ENCODE measurements around the gene HACD1. TPM values are rescaled to one million over a fixed set of nuclear protein-coding genes. Genes with fewer than 3 reads are reported as not detected.

The HACD1 gene, protein sequence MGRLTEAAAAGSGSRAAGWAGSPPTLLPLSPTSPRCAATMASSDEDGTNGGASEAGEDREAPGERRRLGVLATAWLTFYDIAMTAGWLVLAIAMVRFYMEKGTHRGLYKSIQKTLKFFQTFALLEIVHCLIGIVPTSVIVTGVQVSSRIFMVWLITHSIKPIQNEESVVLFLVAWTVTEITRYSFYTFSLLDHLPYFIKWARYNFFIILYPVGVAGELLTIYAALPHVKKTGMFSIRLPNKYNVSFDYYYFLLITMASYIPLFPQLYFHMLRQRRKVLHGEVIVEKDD
- total RNA-seq, result 1 to 10 TPM in 1 of 2 experiments, under 1 TPM in 1; 0.63 to 1.4 TPM
- under 1 TPM; 0.17 to 0.53 (median 0.26) TPM for polyA plus RNA-seq
- total RNA-seq, result 0 to 0.90 (median 0.16) reads per million in 6 experiments

DNA sequence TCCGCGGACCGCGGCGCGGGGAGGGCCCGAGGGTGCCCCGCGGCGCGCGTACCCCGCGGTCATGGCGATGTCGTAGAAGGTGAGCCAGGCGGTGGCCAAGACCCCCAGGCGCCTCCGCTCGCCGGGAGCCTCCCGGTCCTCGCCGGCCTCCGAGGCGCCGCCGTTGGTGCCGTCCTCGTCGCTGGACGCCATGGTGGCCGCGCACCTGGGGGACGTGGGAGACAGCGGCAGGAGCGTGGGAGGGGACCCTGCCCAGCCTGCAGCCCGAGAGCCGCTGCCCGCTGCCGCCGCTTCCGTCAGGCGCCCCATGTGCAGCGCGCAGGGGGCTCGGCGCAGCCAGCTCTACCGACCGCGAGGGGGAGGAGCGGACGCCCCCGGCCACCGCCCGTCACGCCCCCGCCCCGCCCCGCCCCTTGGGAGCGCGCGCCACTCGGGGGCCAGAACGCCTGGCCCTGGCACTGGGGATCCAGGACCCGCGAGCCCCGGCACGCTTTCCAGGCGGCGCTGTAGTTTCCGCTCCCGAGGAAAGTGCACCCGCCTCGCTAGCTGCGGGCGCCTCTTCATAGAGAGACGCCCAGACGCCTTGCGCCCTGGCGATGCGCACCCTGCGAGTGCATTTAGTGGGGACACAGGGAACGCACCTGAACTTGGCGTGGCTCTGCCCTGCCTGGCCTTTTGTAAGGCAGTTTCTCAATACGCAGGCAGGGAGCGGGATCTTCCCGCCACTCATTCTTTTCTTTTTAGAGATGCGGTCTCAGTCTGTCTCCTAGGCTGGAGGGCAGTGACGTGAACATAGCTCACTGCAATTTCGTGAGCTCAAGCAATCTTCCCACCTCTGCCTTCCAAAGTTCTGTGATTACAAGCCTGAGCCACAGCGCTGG is at the start of gene HACD1:
Gene HACD1, minus strand, starts transcription at position 344 of the 881 bp plus-strand sequence. Its CDS starts 35 bp downstream, at position 309.
- POLR2A ChIA-PET, result interaction anchor here (1.0 to 1.9 kb wide), 2 partner anchors 27 kb away, joined by 7 to 8 read pairs; partner anchors contain the start of gene STAM
- peak within 1 kb of the TSS in 1 of 10 donors; percentile 53 for H3K27ac Mint-ChIP-seq
- ATAC-seq, result peak; percentile 74 to 82
- no peaks in the 10 kb centered on the region for H3K36me3 Mint-ChIP-seq
- no peaks in the 10 kb centered on the region for H3K9me3 Mint-ChIP-seq
- H3K27me3 Mint-ChIP-seq, result peaks cover 0 to 22% (median 15%) of the 10 kb centered on the region in 5 donors
- peak; percentile 10 to 68 (median 38) for DNase-seq
- peaks cover 0 to 9% (median 7%) of the 10 kb centered on the region in 4 donors for H3K4me1 Mint-ChIP-seq
- H3K4me3 Mint-ChIP-seq, result peak within 1 kb of the TSS; percentile 77 to 92 (median 88)

DNA sequence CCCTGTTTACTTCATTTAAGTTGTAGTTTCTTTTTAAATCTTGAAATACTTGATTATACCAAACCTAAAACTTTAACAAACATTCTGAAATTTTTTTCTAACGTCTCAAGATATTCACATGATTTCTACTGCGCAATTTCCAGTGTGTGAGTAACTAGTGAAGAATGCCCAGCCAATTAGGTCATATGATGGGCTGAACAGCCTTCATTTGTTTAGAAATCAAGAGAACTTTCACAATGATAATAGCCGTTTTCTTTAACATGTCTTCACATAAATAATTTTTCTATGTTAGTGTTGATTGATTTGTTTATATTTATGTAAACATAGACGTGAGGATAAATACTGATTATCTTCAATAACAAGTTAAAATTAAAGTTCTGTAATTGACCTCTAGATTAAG is 48.6 kb upstream of the HACD1 start:
- POLR2A ChIA-PET, result no interaction called here
- Mint-ChIP-seq H3K4me3 (no peak overlapping the region), H3K9me3 (no peaks in the 10 kb centered on the region), H3K36me3 (peaks cover 0 to 46% (median 10%) of the 10 kb centered on the region in 3 donors), H3K27me3 (no peaks in the 10 kb centered on the region), H3K27ac (no peak overlapping the region), H3K4me1 (peaks cover 30 to 71% (median 59%) of the 10 kb centered on the region in 4 donors)
- no peak for ATAC-seq
- no peak for DNase-seq

DNA sequence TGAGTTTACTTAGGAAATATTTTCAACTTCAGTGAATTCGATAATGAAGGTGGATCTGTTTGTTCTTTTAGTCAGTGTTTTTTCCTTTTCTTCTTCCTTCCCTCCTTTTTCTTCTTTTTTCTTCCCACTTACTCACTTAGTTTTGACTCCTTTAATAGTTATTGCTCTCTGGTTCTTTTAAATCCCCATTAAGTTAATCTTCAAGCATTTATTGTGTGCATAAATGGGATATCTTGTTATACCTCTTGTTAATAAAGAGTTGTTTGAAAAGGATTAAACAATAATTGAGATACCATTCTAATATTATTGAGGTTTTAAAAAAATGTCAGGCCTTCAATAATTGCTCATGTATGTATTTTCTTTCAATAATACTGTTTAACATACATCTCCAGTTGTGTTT is 46.3 kb upstream of the HACD1 start:
- peak overlapping the region in 6 of 10 donors; percentile 28 to 83 (median 49) for H3K27ac Mint-ChIP-seq
- H3K9me3 Mint-ChIP-seq, result no peaks in the 10 kb centered on the region
- ATAC-seq (no peak), DNase-seq (no peak)
- peak overlapping the region in 7 of 10 donors; percentile 13 to 57 (median 41) for H3K4me3 Mint-ChIP-seq
- peaks cover 27 to 57% (median 49%) of the 10 kb centered on the region in 4 donors for H3K4me1 Mint-ChIP-seq
- no peaks in the 10 kb centered on the region for H3K27me3 Mint-ChIP-seq
- POLR2A ChIA-PET, result no interaction called here
- H3K36me3 Mint-ChIP-seq, result peaks cover 0 to 41% (median 13%) of the 10 kb centered on the region in 3 donors

DNA sequence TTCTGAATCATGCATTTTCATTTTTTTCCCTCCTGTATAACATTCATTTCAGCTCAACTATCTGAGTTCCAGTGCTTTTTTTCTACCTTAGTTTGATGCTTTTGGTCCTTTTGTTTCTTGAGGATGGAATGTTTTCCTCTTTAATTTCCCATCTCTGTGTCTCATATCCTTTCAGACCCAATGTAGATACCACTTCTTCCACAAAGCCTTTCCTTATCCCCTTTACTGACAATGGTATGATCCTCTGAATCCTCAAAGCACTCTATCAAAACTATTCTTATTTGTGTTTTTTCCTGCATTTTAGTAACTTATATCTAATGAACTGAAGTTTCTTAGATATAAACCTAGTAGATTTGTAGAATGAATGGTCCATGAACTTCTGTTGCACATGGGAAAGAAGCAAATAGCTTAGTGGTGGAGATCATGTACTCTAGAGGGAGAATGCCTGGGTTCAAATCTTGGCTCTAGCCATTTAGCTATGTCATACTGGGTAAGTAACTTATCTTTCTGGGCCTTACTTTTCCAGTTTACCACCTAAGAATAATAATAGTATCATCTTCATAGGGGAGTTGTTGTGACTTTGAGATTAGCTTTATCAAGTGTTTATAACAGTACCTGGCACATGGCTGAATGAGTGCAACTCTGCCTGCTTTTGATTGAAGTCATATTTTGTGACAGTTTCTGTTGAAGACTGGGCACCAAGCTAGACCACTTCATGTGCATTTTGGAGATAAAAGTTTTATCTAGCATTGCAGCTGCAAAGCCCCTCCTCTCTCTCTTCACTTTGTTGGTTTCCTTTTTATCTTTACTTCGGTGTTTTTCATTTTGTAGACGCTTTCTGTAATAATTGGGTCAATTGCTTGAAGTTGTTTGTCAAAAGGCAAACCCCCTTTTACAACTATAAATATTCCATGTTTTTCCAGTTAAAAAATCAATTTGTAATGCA is 45.3 kb upstream of the HACD1 start:
- no peaks in the 10 kb centered on the region for H3K27me3 Mint-ChIP-seq

DNA sequence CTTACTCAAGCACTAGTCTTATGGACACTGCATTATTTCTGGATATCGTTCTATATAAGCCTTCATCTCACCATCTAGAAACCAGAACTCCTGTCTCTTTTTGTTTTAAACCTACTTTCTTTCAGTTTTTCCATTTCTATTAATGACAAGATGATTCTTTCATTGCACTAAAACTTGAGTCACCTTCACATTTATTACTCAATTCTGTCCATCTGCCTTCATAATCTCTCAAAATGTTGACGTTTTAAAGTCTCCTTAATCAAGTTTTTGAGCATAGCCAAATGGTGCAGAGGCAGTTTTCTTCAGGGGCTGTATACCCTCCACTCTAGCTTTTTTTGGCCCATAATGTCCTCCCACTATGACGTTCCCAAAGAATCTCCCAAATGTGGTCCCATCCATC is 44.3 kb upstream of the HACD1 start:
- POLR2A ChIA-PET, result no interaction called here
- Mint-ChIP-seq H3K27ac (peak overlapping the region in 5 of 10 donors; percentile 29 to 76 (median 50)), H3K4me3 (no peak overlapping the region), H3K36me3 (peaks cover 0 to 32% (median 16%) of the 10 kb centered on the region in 3 donors), H3K9me3 (peaks cover 0 to 12% (median 0%) of the 10 kb centered on the region in 9 donors), H3K27me3 (no peaks in the 10 kb centered on the region), H3K4me1 (peaks cover 26 to 63% (median 54%) of the 10 kb centered on the region in 4 donors)
- ATAC-seq, result no peak
- DNase-seq, result no peak

More for the DNA sequence above, 45.3 kb upstream of the HACD1 start:
- peak overlapping the region; percentile 6 to 81 (median 40) for H3K27ac Mint-ChIP-seq
- peaks cover 0 to 40% (median 16%) of the 10 kb centered on the region in 3 donors for H3K36me3 Mint-ChIP-seq
- ATAC-seq (peak; percentile 50 to 52), DNase-seq (peak in 2 of 10 donors; percentile 13 to 14)
- POLR2A ChIA-PET, result interaction anchor here (1.3 kb wide), 1 partner anchor 19 kb away, joined by 7 read pairs; the partner anchor contains the start of gene STAM
- H3K4me3 Mint-ChIP-seq, result peak overlapping the region in 9 of 10 donors; percentile 44 to 75 (median 69)
- peaks cover 0 to 7% (median 0%) of the 10 kb centered on the region in 9 donors for H3K9me3 Mint-ChIP-seq
- H3K4me1 Mint-ChIP-seq, result peaks cover 26 to 57% (median 49%) of the 10 kb centered on the region in 4 donors

DNA sequence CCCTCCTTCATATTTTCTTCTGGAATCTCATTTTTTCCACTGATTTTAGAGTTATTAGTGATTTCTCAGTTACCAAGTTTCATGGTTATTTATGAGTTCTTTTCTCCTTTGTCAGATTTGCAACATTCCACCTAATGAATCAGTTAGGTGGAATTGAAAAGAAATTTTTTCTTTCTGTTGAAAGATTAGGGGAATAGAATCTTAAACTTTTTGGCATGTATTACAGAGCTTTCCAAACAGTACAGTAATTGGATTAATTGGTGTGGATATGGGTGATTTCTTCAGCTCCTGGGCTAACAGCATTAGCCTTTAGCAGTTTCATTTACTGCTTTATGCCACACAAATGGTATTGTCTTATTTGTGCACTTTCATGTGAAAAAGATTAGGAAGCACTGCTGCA is 43.7 kb upstream of the HACD1 start:
- DNase-seq (no peak), ATAC-seq (no peak)
- POLR2A ChIA-PET, result no interaction called here
- Mint-ChIP-seq H3K4me3 (no peak overlapping the region), H3K27ac (peak overlapping the region in 3 of 10 donors; percentile 29 to 76 (median 69)), H3K4me1 (peaks cover 29 to 69% (median 56%) of the 10 kb centered on the region in 4 donors), H3K9me3 (peaks cover 0 to 12% (median 0%) of the 10 kb centered on the region in 9 donors), H3K27me3 (no peaks in the 10 kb centered on the region), H3K36me3 (peaks cover 0 to 35% (median 19%) of the 10 kb centered on the region in 3 donors)

DNA sequence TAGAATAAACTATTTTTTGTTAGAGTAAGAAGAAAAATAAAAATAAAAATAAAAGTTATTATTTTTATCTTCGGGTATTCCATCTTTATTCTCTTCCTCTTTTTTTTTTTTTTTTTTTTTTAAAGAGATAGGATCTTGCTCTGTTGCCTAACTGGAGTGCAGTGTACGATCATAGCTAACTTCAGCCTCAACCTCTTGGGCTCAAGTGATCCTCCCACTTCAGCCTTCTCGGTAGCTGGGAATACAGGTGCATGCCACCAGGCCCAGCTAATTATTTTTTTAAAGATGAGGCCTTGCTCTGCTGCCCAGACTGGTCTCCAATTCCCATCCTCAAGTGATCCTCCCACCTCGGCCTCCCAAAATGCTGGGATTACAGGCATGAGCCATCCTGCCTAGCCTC is 42.2 kb upstream of the HACD1 start:
- peaks cover 34 to 78% (median 71%) of the 10 kb centered on the region in 4 donors for H3K4me1 Mint-ChIP-seq
- no peak for ATAC-seq

DNA sequence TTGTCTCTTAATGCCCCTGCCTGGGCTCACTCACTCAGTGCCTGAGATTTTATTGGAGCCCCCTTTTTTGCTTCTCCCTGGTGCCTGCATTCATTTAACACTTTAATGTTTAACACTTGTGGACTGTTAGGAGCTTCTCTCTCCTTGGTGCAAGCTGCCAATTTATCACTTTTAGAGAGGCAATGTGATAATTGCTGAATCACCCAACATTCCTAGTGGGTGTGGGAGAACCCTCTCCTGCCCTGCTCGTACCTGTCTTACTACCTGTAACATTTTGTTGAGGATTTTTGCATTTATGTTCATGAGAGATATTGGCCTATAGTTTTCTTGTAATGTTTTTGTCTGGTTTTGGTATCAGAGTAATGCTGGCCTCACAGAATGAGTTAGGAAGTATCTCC is 39.9 kb upstream of the HACD1 start:
- H3K4me3 Mint-ChIP-seq, result peak overlapping the region in 6 of 10 donors; percentile 2 to 29 (median 13)
- peaks cover 28 to 74% (median 61%) of the 10 kb centered on the region in 4 donors for H3K4me1 Mint-ChIP-seq
- DNase-seq (no peak), ATAC-seq (no peak)
- H3K9me3 Mint-ChIP-seq, result peaks cover 0 to 24% (median 7%) of the 10 kb centered on the region in 9 donors
- POLR2A ChIA-PET, result no interaction called here
- H3K27me3 Mint-ChIP-seq, result no peaks in the 10 kb centered on the region
- H3K36me3 Mint-ChIP-seq, result peaks cover 25 to 40% (median 37%) of the 10 kb centered on the region in 3 donors
- peak overlapping the region in 2 of 10 donors; percentile 2 to 20 for H3K27ac Mint-ChIP-seq

More for the DNA sequence above, 42.2 kb upstream of the HACD1 start:
- POLR2A ChIA-PET, result no interaction called here
- Mint-ChIP-seq H3K9me3 (peaks cover 0 to 12% (median 0%) of the 10 kb centered on the region in 9 donors), H3K27me3 (no peaks in the 10 kb centered on the region), H3K36me3 (peaks cover 7 to 38% (median 19%) of the 10 kb centered on the region in 3 donors), H3K27ac (no peak overlapping the region), H3K4me3 (no peak overlapping the region)
- no peak for DNase-seq

DNA sequence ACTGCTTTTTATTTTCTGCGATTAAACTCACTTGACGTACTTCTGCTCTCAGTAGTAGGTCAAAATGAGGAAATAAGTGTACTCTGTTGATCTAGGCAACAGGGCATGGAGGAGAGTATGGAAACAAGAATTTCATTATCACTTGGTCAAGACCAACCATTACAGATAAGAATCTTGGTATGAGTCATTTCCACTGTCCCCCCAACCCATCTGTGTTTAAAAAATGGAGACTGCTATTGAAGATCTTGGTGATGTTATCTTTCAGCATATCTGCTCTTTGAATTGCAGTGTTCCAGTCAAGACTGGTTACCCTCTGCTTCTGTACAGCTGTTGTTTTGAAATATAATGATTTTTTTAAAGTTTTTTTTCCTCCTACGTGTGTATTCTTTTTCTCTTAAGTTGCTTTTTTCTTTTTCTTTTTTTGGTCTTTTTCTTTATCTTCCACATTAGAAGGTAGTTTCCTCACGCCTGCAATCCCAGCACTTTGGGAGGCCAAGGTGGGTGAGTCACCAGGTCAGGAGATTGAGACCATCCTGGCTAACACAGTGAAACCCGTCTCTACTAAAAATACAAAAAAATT is 38.5 kb upstream of the HACD1 start:
- DNase-seq, result no peak
- Mint-ChIP-seq H3K27ac (peak overlapping the region in 3 of 10 donors; percentile 19 to 55 (median 26)), H3K36me3 (peaks cover 36 to 40% (median 38%) of the 10 kb centered on the region in 3 donors), H3K9me3 (peaks cover 0 to 32% (median 7%) of the 10 kb centered on the region in 9 donors), H3K4me3 (peak overlapping the region in 3 of 10 donors; percentile 17 to 26 (median 19)), H3K4me1 (peaks cover 32 to 73% (median 62%) of the 10 kb centered on the region in 4 donors), H3K27me3 (no peaks in the 10 kb centered on the region)
- peak in 1 of 2 donors; percentile 30 for ATAC-seq
- POLR2A ChIA-PET, result interaction anchor here (0.6 kb wide), 1 partner anchor 14 kb away, joined by 5 read pairs; no protein-coding TSS in a partner anchor

DNA sequence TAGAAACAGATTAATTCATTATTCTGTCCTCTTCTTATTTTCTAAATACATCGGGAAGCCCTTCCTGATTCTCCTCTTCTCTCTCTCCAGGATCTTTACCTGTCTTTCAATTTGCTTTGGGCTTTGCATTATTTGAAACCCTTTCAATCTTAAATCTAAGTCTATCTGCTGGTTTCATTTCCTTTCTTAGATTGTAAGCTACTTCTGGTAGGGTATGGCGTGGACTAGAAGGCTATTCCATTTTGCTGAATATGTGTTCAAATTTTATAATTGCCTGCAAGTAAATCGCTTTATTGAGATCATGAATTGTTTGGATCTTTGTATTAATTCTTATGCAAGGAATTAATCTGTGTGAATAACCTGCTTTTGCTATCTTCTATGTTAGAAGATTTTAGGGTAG is 37.8 kb upstream of the HACD1 start:
- POLR2A ChIA-PET, result no interaction called here
- Mint-ChIP-seq H3K36me3 (peaks cover 36 to 45% (median 43%) of the 10 kb centered on the region in 3 donors), H3K4me1 (peaks cover 34 to 75% (median 68%) of the 10 kb centered on the region in 4 donors), H3K27me3 (no peaks in the 10 kb centered on the region), H3K9me3 (peaks cover 0 to 32% (median 7%) of the 10 kb centered on the region in 9 donors), H3K4me3 (peak overlapping the region in 1 of 10 donors; percentile 1), H3K27ac (peak overlapping the region in 3 of 10 donors; percentile 0 to 70 (median 55))
- no peak for DNase-seq
- no peak for ATAC-seq

DNA sequence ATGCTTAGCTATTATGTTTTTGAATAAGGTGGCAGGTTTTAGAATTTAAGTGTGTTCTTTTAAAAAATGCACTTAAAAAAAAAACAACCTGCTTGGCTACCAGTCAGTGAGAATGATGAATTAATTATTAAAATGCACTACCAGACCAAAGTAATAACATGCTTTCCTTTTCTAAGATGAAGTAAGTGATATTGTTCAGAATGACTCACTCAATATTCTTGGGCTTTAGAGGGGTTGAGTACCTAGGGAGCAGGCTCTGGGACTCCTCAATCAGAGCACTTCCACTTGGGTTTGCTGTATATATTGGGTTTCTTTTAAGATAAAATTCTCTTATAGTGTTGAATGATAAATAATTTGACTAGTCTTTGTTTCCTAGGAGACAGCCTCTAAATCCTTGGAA is 35.4 kb upstream of the HACD1 start:
- Mint-ChIP-seq H3K36me3 (peaks cover 36 to 43% (median 38%) of the 10 kb centered on the region in 3 donors), H3K4me1 (peaks cover 37 to 81% (median 76%) of the 10 kb centered on the region in 4 donors), H3K9me3 (peaks cover 0 to 26% (median 7%) of the 10 kb centered on the region in 9 donors), H3K4me3 (peak overlapping the region in 1 of 10 donors; percentile 60), H3K27ac (no peak overlapping the region), H3K27me3 (no peaks in the 10 kb centered on the region)
- ATAC-seq (no peak), DNase-seq (no peak)
- POLR2A ChIA-PET, result interaction anchor here (1.3 kb wide), 1 partner anchor 9 kb away, joined by 5 read pairs; the partner anchor contains the start of gene STAM

All from naive thymus-derived CD8-positive, alpha-beta T cell (primary cell).